22Rv1 (cell line): Measurements from ENCODE around the gene RAD51B.
A peak's percentile ranks its signal among the peaks of the same experiment; 100 is the strongest.

ENCODE experiments used
- H3K27ac ChIP-seq: fragments of 450-650 bp; 2 replicates; pipeline ENCODE4 v1.5.1; 2017
- CTCF ChIP-seq: fragments of 450-650 bp; IDR thresholded peaks from 2 replicates; pipeline ENCODE4 v1.5.1; 2017; ENCODE audit warnings: mild to moderate bottlenecking
- ZFX ChIP-seq: fragments of 450-650 bp; IDR thresholded peaks from 2 replicates; pipeline ENCODE4 v1.6.1; 2017; ENCODE audit warnings: antibody characterized with exemption, borderline replicate concordance

The RAD51B gene

DNA sequence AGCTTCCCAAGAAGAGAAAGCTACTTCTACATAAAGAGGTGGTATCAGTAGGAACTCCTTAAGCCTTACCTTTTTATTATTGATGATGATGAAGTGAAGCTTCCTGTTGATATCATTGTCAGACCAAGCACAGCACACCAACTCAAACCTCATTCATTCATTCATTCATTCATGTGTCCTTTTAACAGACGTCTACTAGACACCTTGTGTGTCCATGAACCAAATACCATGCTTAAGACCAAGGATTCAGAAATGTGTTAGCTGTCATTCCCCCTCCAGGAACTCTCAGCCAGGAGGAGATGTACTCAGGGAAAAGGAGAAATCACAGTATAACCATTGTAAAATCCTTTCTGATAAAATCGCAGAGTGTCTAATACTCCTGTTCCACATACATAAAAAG is 778.5 kb downstream of the RAD51B start:
- TF ChIP-seq ZFX (no peak), CTCF (no peak)
- peak overlapping the region; percentile 73 for H3K27ac ChIP-seq

GRCh38 chr14:68598621-68599447 is 779.3 kb downstream of the RAD51B start:
- peak overlapping the region; percentile 73 for H3K27ac ChIP-seq
- TF ChIP-seq CTCF (no peak), ZFX (no peak)

DNA sequence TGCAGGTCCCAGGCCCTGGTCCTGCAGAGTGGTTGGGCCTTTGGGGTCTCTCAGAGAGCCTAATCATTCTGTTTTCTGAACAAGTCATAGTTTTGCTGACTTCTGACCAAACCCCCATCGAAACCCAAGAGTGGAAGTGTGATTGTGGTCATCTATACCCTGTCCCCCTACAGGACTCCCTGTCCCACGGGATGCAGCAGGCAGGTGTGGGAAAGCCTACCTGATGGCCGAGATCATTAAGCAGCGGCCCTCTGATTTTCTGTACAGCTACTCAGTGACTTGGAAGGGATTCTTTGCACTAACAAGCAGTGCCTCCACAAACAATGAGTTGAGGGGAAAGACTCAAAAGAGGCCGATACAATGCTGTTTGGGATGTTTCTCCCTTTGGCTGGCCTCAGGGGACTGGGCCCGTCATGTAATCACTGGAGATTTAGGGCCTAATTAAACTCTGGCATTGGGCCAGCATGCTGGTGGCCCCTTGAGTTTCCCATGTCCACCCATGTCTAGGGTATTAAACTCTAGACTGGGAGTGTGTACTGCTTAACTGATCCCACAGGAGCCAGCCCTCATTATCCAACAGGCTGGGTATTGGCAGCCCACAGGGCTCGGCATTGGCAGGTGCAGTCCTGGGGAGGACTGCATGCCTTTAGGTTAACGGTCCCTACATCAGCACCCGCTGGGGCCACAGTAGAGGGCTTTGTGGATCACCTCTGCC is 780.5 kb downstream of the RAD51B start:
- TF ChIP-seq CTCF, result no peak
- no peak for TF ChIP-seq ZFX
- H3K27ac ChIP-seq, result 0 out of 2 replicates have a peak overlapping the region, but pooled peaks have one; percentile 73

DNA sequence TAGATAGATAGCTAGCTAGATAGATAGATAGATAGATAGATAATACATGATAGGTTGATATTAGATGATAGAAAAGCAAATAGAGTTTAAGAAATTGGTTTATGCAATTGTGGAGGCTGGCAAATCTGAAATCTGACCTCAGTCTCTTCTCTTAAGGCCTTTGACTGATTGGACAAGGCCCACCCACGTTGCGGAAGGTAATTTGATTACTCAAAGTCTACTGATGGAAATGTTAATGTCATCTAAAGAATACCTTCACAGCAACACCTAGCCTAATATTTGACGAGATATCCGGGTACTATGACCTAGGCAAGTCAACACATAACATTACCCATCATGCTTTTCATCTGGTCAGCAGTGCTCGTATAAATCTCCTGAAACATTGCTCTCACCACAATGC is 782.9 kb downstream of the RAD51B start:
- TF ChIP-seq CTCF, result no peak
- TF ChIP-seq ZFX, result no peak
- no peak overlapping the region for H3K27ac ChIP-seq

DNA sequence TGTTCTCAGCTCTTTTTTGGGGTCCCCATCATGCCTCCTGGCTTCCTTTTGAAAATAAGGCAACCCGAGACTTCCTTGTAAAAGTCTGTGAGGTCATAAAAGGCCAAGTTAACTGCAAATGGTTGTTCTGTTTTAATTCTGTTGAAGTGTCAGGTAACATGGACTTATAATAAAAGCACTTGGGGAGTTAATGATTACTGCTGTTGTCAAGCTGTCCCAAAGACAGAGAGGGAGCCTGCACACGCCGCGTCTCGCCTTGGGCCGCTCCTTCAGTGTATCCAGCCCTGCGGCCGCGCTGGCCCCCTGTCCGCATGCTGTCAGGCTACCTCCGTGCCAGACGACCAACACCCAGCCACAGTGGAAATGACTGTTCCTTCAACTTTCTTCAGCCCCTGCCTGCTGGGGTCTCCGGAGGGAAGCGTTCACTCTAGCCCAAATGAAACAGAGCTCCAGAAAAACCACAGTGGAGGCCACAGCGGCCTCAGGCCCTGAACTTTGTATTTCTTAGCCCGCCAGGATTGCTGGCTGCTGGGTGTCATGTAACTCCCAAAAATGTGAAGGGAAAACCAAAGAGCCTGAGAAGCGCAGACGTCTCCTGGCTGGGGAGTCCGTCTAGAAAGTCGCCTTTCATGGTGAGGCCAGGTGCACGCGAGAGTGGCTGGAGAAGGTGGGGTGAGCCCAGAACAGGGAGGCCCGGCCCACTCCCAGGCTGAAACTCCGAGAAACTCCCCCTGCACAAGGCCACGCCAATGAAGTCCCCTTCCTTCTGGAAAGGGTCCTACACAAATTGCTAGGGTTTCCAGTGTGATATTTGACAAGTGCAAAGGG is 784.2 kb downstream of the RAD51B start:
- TF ChIP-seq CTCF (no peak), ZFX (no peak)
- H3K27ac ChIP-seq, result no peak overlapping the region

- H3K27ac ChIP-seq, result no peak overlapping the region
- TF ChIP-seq ZFX, result no peak
- TF ChIP-seq CTCF, result no peak
Measured at GRCh38 chr14:68604361-68604730, 784.8 kb downstream of the RAD51B start.
